Natural killer cell (primary cell): ENCODE measurements around the gene TPI1. TPM values are rescaled to one million over a fixed set of nuclear protein-coding genes. Genes with fewer than 3 reads are reported as not detected.

ENCODE experiments used
- ATAC-seq, 3 donors: fragments of 150-1000 bp in 2 of 3; fragments of 200-7000 bp in 1 of 3; cut with Tn5 transposase; 1 replicate in 1 of 3; 2 replicates in 2 of 3; pipeline ENCODE4 v1.10.0; 2021; ENCODE audit warnings: mild to moderate bottlenecking in 2 of 3, moderate library complexity in 2 of 3
- DNase-seq, 2 donors: peaks; one replicate each; pipeline versions ENCODE4 v3.0.0 to v3.0.0-alpha.2; 2013 to 2021; ENCODE audit warnings: mixed read lengths in 1 of 2
- H3K27ac ChIP-seq: one replicate; pipeline ENCODE4 v1.5.1; 2013; ENCODE audit warnings: mild to moderate bottlenecking, low read length
- H3K27me3 ChIP-seq: one replicate; pipeline ENCODE4 v1.6.1; 2013; ENCODE audit warnings: low read length; ENCODE audit not compliant: control insufficient read depth, insufficient read depth
- H3K36me3 ChIP-seq: one replicate; pipeline ENCODE4 v1.6.1; 2013; ENCODE audit warnings: low read length; ENCODE audit not compliant: control insufficient read depth, insufficient read depth
- H3K4me1 ChIP-seq: one replicate; pipeline ENCODE4 v1.6.1; 2013; ENCODE audit warnings: low read length; ENCODE audit not compliant: control insufficient read depth, insufficient read depth
- H3K4me3 ChIP-seq: one replicate; pipeline ENCODE4 v1.5.1; 2013; ENCODE audit warnings: low read length
- H3K9me3 ChIP-seq: one replicate; pipeline ENCODE4 v1.6.1; 2013; ENCODE audit warnings: low read length; ENCODE audit not compliant: control insufficient read depth, insufficient read depth
- H3K27ac Mint-ChIP-seq, 2 donors: one replicate each; pipeline ENCODE4 v1.8.0; 2022; ENCODE audit warnings: mild to moderate bottlenecking in 2 of 2, mixed read lengths in 2 of 2, moderate library complexity in 1 of 2
- H3K27me3 Mint-ChIP-seq, 2 donors: one replicate each; pipeline ENCODE4 v1.8.0; 2022; ENCODE audit warnings: low read depth in 2 of 2, mixed read lengths in 2 of 2
- H3K36me3 Mint-ChIP-seq: one replicate; pipeline ENCODE4 v1.8.0; 2022; ENCODE audit warnings: mixed read lengths
- H3K4me1 Mint-ChIP-seq, 2 donors: one replicate each; pipeline ENCODE4 v1.8.0; 2022; ENCODE audit warnings: mixed read lengths in 2 of 2
- H3K4me3 Mint-ChIP-seq: one replicate; pipeline ENCODE4 v1.8.0; 2022; ENCODE audit warnings: mild to moderate bottlenecking, moderate library complexity, mixed read lengths
- H3K9me3 Mint-ChIP-seq, 2 donors: one replicate each; pipeline ENCODE4 v1.8.0; 2022; ENCODE audit warnings: mixed read lengths in 2 of 2
- CTCF ChIP-seq: fragments of 200-600 bp; IDR thresholded peaks from one replicate; pipeline ENCODE4 v1.8.0; 2022; ENCODE audit warnings: antibody characterized with exemption
- WGBS: methylation state at CpG from one replicate; pipeline ENCODE4 v1.1.7; 2013; ENCODE audit warnings: missing lambda C conversion rate; ENCODE audit not compliant: insufficient coverage; 5-methylcytosine and 5-hydroxymethylcytosine counted together
- intact Hi-C: fragments of 100-400 bp; cut with micrococcal nuclease; formaldehyde crosslinking; loops from one replicate; pipeline ENCODE4 v1.14.2; 2022
- total RNA-seq, 4 donors: library from RNA; stranded (reverse); fragments of 120-200 nt in 1 of 4; gene quantifications; one replicate each; pipeline versions ENCODE4 v1.2.3 to v1.2.4, GENCODE V29; 2013 to 2022

Gene TPI1
- total RNA-seq, 3 donors from 2014 or later (not counting 1 experiment from before 2014, with no cell fraction given): 167 to 196 (median 189) TPM

DNA sequence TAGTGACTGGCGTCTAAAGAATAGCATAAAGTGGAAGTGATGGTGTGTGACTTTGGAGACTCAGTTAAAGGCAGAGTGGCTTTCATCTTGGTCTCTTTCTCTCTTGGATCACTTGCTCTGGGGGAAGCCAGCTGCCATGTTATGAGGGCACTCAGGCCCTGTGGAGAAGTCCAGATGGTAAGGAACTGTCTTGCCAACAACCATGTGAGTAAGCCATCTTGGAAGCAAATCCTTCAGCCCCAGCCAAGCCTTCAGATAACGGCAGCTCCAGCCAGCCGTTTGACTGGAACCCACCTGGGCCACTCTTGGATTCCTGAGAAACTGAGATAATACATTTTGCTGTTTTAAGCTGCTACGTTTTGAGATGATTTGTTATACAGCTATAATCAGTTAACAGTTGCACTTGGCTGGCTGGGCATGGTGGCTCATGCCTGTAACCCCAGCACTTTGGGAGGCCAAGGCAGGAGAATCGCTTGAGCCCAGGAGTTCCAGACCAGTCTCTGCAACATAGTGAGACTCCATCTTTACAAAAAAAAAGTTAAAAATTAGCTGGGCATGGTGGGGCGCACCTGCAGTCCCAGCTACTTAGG, 29.6 kb downstream of the TPI1 start:
- no peak for TF ChIP-seq CTCF
- Mint-ChIP-seq H3K4me3 (no peak overlapping the region), H3K4me1 (no peaks in the 10 kb centered on the region), H3K27ac (no peak overlapping the region), H3K9me3 (no peaks in the 10 kb centered on the region), H3K27me3 (no peaks in the 10 kb centered on the region), H3K36me3 (no peaks in the 10 kb centered on the region)
- no peak overlapping the region for H3K4me3 ChIP-seq
- 90% methylated on average over 6 of the region's 6 CpGs for WGBS
- H3K4me1 ChIP-seq: peaks cover 2% of the 10 kb centered on the region
- no peaks in the 10 kb centered on the region for H3K36me3 ChIP-seq
- intact Hi-C loops: no loop called here
- H3K27me3 ChIP-seq: no peaks in the 10 kb centered on the region
- DNase-seq (no peak), ATAC-seq (no peak)
- no peak overlapping the region for H3K27ac ChIP-seq
- no peaks in the 10 kb centered on the region for H3K9me3 ChIP-seq

DNA sequence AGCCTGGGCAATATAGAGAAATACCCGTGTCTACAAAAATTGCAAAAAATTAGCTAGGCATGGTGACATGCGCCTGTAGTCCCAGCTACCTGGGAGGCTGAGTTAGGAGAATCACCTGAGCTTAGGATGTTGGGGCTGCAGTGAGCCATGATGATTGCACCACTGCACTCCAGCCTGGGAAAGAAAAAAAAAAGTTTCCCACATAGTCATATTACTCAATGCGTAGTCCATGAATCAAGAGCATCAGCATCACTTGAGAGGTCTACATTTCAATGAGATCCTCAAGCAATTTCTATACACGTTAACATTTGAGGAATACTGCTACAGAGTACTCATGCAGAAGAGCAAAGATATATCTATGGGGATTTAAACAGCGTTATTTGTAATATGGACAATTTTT, 32.1 kb downstream of the TPI1 start:
- Histone ChIP-seq H3K4me3 (no peak overlapping the region), H3K9me3 (no peaks in the 10 kb centered on the region), H3K27me3 (no peaks in the 10 kb centered on the region), H3K27ac (no peak overlapping the region), H3K4me1 (peaks cover 4% of the 10 kb centered on the region), H3K36me3 (no peaks in the 10 kb centered on the region)
- Mint-ChIP-seq H3K4me3 (no peak overlapping the region), H3K4me1 (no peaks in the 10 kb centered on the region), H3K36me3 (no peaks in the 10 kb centered on the region), H3K27me3 (no peaks in the 10 kb centered on the region), H3K27ac (no peak overlapping the region), H3K9me3 (no peaks in the 10 kb centered on the region)
- ATAC-seq: no peak
- TF ChIP-seq CTCF: no peak
- DNase-seq: no peak
- 71% methylated on average over 4 of the region's 5 CpGs for WGBS
- intact Hi-C loops: no loop called here

- no peak overlapping the region for H3K4me3 ChIP-seq
- no peak overlapping the region for H3K27ac ChIP-seq
- no peak for TF ChIP-seq CTCF
- H3K27ac Mint-ChIP-seq: no peak overlapping the region
- WGBS: 41% methylated on average over 10 of the region's 10 CpGs
- no peaks in the 10 kb centered on the region for H3K27me3 ChIP-seq
- H3K36me3 Mint-ChIP-seq: no peaks in the 10 kb centered on the region
- H3K9me3 ChIP-seq: no peaks in the 10 kb centered on the region
- no peaks in the 10 kb centered on the region for H3K4me1 Mint-ChIP-seq
- ATAC-seq (no peak), DNase-seq (no peak)
- intact Hi-C loops: no loop called here
- H3K36me3 ChIP-seq: no peaks in the 10 kb centered on the region
- H3K27me3 Mint-ChIP-seq: no peaks in the 10 kb centered on the region
- peaks cover 9% of the 10 kb centered on the region for H3K4me1 ChIP-seq
- no peak overlapping the region for H3K4me3 Mint-ChIP-seq
- H3K9me3 Mint-ChIP-seq: no peaks in the 10 kb centered on the region
Measured at GRCh38 chr12:6899837-6900519, 32.6 kb downstream of the TPI1 start.

DNA sequence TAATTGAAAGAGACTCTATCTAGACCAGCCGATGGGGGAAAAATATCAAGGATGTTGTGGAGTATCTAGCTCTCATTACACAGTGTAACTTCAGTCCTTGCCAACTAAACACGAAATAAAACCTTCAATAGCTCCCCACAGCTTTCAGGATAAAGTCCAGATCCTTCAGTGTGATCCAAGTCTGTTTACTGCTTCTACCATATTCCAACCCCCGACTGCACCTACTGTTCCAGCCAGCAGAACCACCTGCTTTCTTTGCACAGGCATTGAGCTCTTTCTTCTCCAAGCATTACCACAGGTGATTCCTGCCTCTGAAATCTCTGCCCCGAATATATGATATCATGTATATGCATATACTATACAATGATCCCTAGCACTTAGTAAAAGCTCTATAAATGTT, 35.1 kb downstream of the TPI1 start:
- no peak overlapping the region for H3K4me3 ChIP-seq
- H3K9me3 ChIP-seq: no peaks in the 10 kb centered on the region
- no peaks in the 10 kb centered on the region for H3K36me3 ChIP-seq
- Mint-ChIP-seq H3K27ac (no peak overlapping the region), H3K4me1 (no peaks in the 10 kb centered on the region), H3K36me3 (no peaks in the 10 kb centered on the region), H3K4me3 (no peak overlapping the region), H3K27me3 (no peaks in the 10 kb centered on the region), H3K9me3 (no peaks in the 10 kb centered on the region)
- ATAC-seq: no peak
- peaks cover 14% of the 10 kb centered on the region for H3K4me1 ChIP-seq
- H3K27ac ChIP-seq: no peak overlapping the region
- no peak for DNase-seq
- WGBS: 91% methylated on average over 2 of the region's 4 CpGs
- no peaks in the 10 kb centered on the region for H3K27me3 ChIP-seq
- intact Hi-C loops: no loop called here
- TF ChIP-seq CTCF: no peak
